WTC11 (cell line): ENCODE data around the gene HOMER3. TPM values are rescaled to one million over a fixed set of nuclear protein-coding genes. Genes with fewer than 3 reads are reported as not detected.

Experiments
- ATAC-seq: fragments of 200-7000 bp; cut with Tn5 transposase; 2 replicates; pipeline ENCODE4 v1.10.0; 2021; ENCODE audit warnings: mild to moderate bottlenecking, moderate library complexity
- CTCF ChIA-PET: fragments of 300-600 bp; sonication (Branson Sonifier 250); formaldehyde crosslinking; loops from one replicate; lab custom pipeline; 2021; ENCODE audit warnings: antibody characterized with exemption; lab: Charles Lee
- POLR2A ChIA-PET: fragments of 350-600 bp; sonication (Branson Sonifier 250); formaldehyde crosslinking; loops from one replicate; lab custom pipeline; 2021; ENCODE audit warnings: antibody characterized with exemption; lab: Charles Lee
- DNase-seq: peaks from one replicate; pipeline ENCODE4 v3.0.0; 2021; ENCODE audit warnings: low spot score
- H3K27ac Mint-ChIP-seq: 2 replicates; pipeline ENCODE4 v1.8.0; 2021; ENCODE audit warnings: mixed read lengths
- H3K27me3 Mint-ChIP-seq: 2 replicates; pipeline ENCODE4 v1.8.0; 2021; ENCODE audit warnings: low read depth, mild to moderate bottlenecking, moderate library complexity, mixed read lengths
- H3K36me3 Mint-ChIP-seq: 2 replicates; pipeline ENCODE4 v1.8.0; 2021; ENCODE audit warnings: mixed read lengths
- H3K4me1 Mint-ChIP-seq: 2 replicates; pipeline ENCODE4 v1.8.0; 2022; ENCODE audit warnings: mixed read lengths
- H3K4me3 Mint-ChIP-seq: 2 replicates; pipeline ENCODE4 v1.8.0; 2021; ENCODE audit warnings: mild to moderate bottlenecking, moderate library complexity, mixed read lengths
- H3K9me3 Mint-ChIP-seq: 2 replicates; pipeline ENCODE4 v1.8.0; 2021; ENCODE audit warnings: mixed read lengths
- ATF1 ChIP-seq: sonication (generic); formaldehyde crosslinking; IDR thresholded peaks from 2 replicates; pipeline ENCODE4 v1.8.1; 2023; ENCODE audit warnings: mild to moderate bottlenecking, moderate library complexity, missing genetic modification reagents
- E2F1 ChIP-seq: sonication (generic); formaldehyde crosslinking; IDR thresholded peaks from 2 replicates; pipeline ENCODE4 v1.8.0; 2022; ENCODE audit warnings: mild to moderate bottlenecking, missing genetic modification reagents
- ESRRA ChIP-seq: sonication (generic); formaldehyde crosslinking; IDR thresholded peaks from 2 replicates; pipeline ENCODE4 v1.8.1; 2022; ENCODE audit warnings: mild to moderate bottlenecking, missing genetic modification reagents, borderline replicate concordance
- ETV6 ChIP-seq: sonication (generic); formaldehyde crosslinking; IDR thresholded peaks from 2 replicates; pipeline ENCODE4 v1.8.1; 2022; ENCODE audit warnings: mild to moderate bottlenecking, missing genetic modification reagents
- FOXK1 ChIP-seq: sonication (generic); formaldehyde crosslinking; IDR thresholded peaks from 2 replicates; pipeline ENCODE4 v1.8.0; 2022; ENCODE audit warnings: mild to moderate bottlenecking, moderate library complexity, missing genetic modification reagents
- FOXP1 ChIP-seq: sonication (generic); formaldehyde crosslinking; IDR thresholded peaks from 2 replicates; pipeline ENCODE4 v1.8.0; 2022; ENCODE audit warnings: missing genetic modification reagents, mild to moderate bottlenecking, moderate library complexity, borderline replicate concordance
- GRHL2 ChIP-seq: fragments of 250-450 bp; sonication (Bioruptor Pico); IDR thresholded peaks from 2 replicates; pipeline ENCODE4 v1.8.0; 2022; ENCODE audit warnings: mild to moderate bottlenecking, moderate library complexity; ENCODE audit not compliant: insufficient replicate concordance, severe bottlenecking
- GTF2I ChIP-seq: fragments of 250-450 bp; sonication (Bioruptor Pico); conservative IDR thresholded peaks from 2 replicates; pipeline ENCODE4 v1.4.0; 2021; ENCODE audit warnings: mild to moderate bottlenecking
- IRF2 ChIP-seq: sonication (generic); formaldehyde crosslinking; IDR thresholded peaks from 2 replicates; pipeline ENCODE4 v1.8.0; 2022; ENCODE audit warnings: low read depth, missing genetic modification reagents, borderline replicate concordance
- JAZF1 ChIP-seq: fragments of 250-450 bp; sonication (Bioruptor Pico); IDR thresholded peaks from 2 replicates; pipeline ENCODE4 v1.9.0; 2021; ENCODE audit warnings: moderate library complexity, mild to moderate bottlenecking, inconsistent platforms
- KAT7 ChIP-seq: sonication (generic); formaldehyde crosslinking; IDR thresholded peaks from 2 replicates; pipeline ENCODE4 v1.8.1; 2023; ENCODE audit warnings: missing genetic modification reagents, mild to moderate bottlenecking, borderline replicate concordance
- MYBL2 ChIP-seq: sonication (generic); formaldehyde crosslinking; IDR thresholded peaks from 2 replicates; pipeline ENCODE4 v1.8.1; 2023; ENCODE audit warnings: mild to moderate bottlenecking, moderate library complexity, missing genetic modification reagents
- NFE2L1 ChIP-seq: sonication (generic); formaldehyde crosslinking; IDR thresholded peaks from 2 replicates; pipeline ENCODE4 v1.8.1; 2023; ENCODE audit warnings: missing genetic modification reagents
- NR2C2 ChIP-seq: sonication (generic); formaldehyde crosslinking; IDR thresholded peaks from 2 replicates; pipeline ENCODE4 v1.8.0; 2022; ENCODE audit warnings: mild to moderate bottlenecking, missing genetic modification reagents
- OVOL2 ChIP-seq: fragments of 250-450 bp; sonication (Bioruptor Pico); IDR thresholded peaks from 2 replicates; pipeline ENCODE4 v1.9.0; 2021; ENCODE audit warnings: mild to moderate bottlenecking, borderline replicate concordance
- SMAD3 ChIP-seq: sonication (generic); formaldehyde crosslinking; IDR thresholded peaks from 2 replicates; pipeline ENCODE4 v1.8.0; 2022; ENCODE audit warnings: missing genetic modification reagents, mild to moderate bottlenecking, borderline replicate concordance
- SMAD4 ChIP-seq: sonication (generic); formaldehyde crosslinking; IDR thresholded peaks from 2 replicates; pipeline ENCODE4 v1.8.0; 2022; ENCODE audit warnings: mild to moderate bottlenecking, missing genetic modification reagents
- SP1 ChIP-seq: sonication (generic); formaldehyde crosslinking; conservative IDR thresholded peaks from 2 replicates; pipeline ENCODE4 v1.8.1; 2022; ENCODE audit warnings: missing genetic modification reagents
- TEAD1 ChIP-seq: sonication (generic); formaldehyde crosslinking; IDR thresholded peaks from 2 replicates; pipeline ENCODE4 v1.8.0; 2022; ENCODE audit warnings: mild to moderate bottlenecking, missing genetic modification reagents
- USF2 ChIP-seq: sonication (generic); formaldehyde crosslinking; IDR thresholded peaks from 2 replicates; pipeline ENCODE4 v1.8.1; 2023; ENCODE audit warnings: mild to moderate bottlenecking, missing genetic modification reagents, moderate library complexity
- ZNF138 ChIP-seq: sonication (generic); formaldehyde crosslinking; conservative IDR thresholded peaks from 2 replicates; pipeline ENCODE4 v1.8.1; 2022; ENCODE audit warnings: mild to moderate bottlenecking, moderate library complexity, missing genetic modification reagents
- ZNF396 ChIP-seq: fragments of 250-450 bp; sonication (Bioruptor Pico); IDR thresholded peaks from 2 replicates; pipeline ENCODE4 v1.8.0; 2021; ENCODE audit warnings: mild to moderate bottlenecking, moderate library complexity, borderline replicate concordance
- total RNA-seq: library from RNA; stranded (reverse); gene quantifications from 3 replicates; pipeline ENCODE4 v1.2.3, GENCODE V29; 2021
- TF ChIP-seq, protein P1 (sequence below): sonication (generic); formaldehyde crosslinking; IDR thresholded peaks from 2 replicates; pipeline ENCODE4 v1.8.1; 2022; ENCODE audit warnings: missing genetic modification reagents, borderline replicate concordance
- TF ChIP-seq, protein P2 (sequence below): sonication (generic); formaldehyde crosslinking; IDR thresholded peaks from 2 replicates; pipeline ENCODE4 v1.8.1; 2022; ENCODE audit warnings: mild to moderate bottlenecking, moderate library complexity, missing genetic modification reagents
- TF ChIP-seq, protein P3 (sequence below): sonication (generic); formaldehyde crosslinking; IDR thresholded peaks from 2 replicates; pipeline ENCODE4 v1.8.0; 2023; ENCODE audit warnings: missing genetic modification reagents
- TF ChIP-seq, protein P4 (sequence below): fragments of 200-600 bp; IDR thresholded peaks from 2 replicates; pipeline ENCODE4 v1.8.0; 2022; ENCODE audit warnings: antibody characterized with exemption

Gene HOMER3
- total RNA-seq, 1 experiment from 2014 or later: 28.2 TPM

- ATAC-seq (no peak), DNase-seq (no peak)
- TF ChIP-seq NFE2L1 (CRISPR knock-in tag) (no peak), JAZF1 (no peak), KAT7 (CRISPR knock-in tag) (no peak), GRHL2 (CRISPR knock-in tag) (no peak), SP1 (CRISPR knock-in tag) (no peak), OVOL2 (no peak), ETV6 (CRISPR knock-in tag) (no peak), MYBL2 (CRISPR knock-in tag) (no peak), ZNF138 (CRISPR knock-in tag) (no peak), ATF1 (no peak)
- TF ChIP-seq, protein P1, sequence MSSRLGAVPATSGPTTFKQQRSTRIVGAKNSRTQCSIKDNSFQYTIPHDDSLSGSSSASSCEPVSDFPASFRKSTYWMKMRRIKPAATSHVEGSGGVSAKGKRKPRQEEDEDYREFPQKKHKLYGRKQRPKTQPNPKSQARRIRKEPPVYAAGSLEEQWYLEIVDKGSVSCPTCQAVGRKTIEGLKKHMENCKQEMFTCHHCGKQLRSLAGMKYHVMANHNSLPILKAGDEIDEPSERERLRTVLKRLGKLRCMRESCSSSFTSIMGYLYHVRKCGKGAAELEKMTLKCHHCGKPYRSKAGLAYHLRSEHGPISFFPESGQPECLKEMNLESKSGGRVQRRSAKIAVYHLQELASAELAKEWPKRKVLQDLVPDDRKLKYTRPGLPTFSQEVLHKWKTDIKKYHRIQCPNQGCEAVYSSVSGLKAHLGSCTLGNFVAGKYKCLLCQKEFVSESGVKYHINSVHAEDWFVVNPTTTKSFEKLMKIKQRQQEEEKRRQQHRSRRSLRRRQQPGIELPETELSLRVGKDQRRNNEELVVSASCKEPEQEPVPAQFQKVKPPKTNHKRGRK (CRISPR knock-in tag): no peak
- TF ChIP-seq, protein P2, sequence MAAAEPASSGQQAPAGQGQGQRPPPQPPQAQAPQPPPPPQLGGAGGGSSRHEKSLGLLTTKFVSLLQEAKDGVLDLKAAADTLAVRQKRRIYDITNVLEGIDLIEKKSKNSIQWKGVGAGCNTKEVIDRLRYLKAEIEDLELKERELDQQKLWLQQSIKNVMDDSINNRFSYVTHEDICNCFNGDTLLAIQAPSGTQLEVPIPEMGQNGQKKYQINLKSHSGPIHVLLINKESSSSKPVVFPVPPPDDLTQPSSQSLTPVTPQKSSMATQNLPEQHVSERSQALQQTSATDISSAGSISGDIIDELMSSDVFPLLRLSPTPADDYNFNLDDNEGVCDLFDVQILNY (CRISPR knock-in tag): no peak
- POLR2A ChIA-PET: no interaction called here
- H3K36me3 Mint-ChIP-seq: no peaks in the 10 kb centered on the region
- H3K4me1 Mint-ChIP-seq: peaks cover 7% of the 10 kb centered on the region; the same call in 1 of the 2 replicates
- CTCF ChIA-PET: interaction anchor here (1.2 to 1.8 kb wide), 2 partner anchors 13 to 21 kb away, joined by 4 to 8 read pairs; no protein-coding TSS in a partner anchor
- peaks cover 20% of the 10 kb centered on the region for H3K27me3 Mint-ChIP-seq
- no peak overlapping the region for H3K27ac Mint-ChIP-seq
- H3K4me3 Mint-ChIP-seq: no peak overlapping the region
- no peaks in the 10 kb centered on the region for H3K9me3 Mint-ChIP-seq
Measured at GRCh38 chr19:18982669-18983068, 41.7 kb upstream of the HOMER3 start.

GRCh38 chr19:18980432-18981020 lies 39.5 kb upstream of the HOMER3 start:
- no peak overlapping the region for H3K4me3 Mint-ChIP-seq
- 0 out of 2 replicates have a peak, but pooled peaks cover 2% of the 10 kb centered on the region for H3K4me1 Mint-ChIP-seq
- peaks cover 14% of the 10 kb centered on the region for H3K27me3 Mint-ChIP-seq
- POLR2A ChIA-PET: interaction anchor here (0.7 kb wide), 1 partner anchor 15 kb away, joined by 4 read pairs; no protein-coding TSS in a partner anchor
- no peak for TF ChIP-seq ZNF396
- no peak for TF ChIP-seq USF2
- no peak for TF ChIP-seq SMAD4 (CRISPR knock-in tag)
- TF ChIP-seq ATF1: no peak
- TF ChIP-seq TEAD1: no peak
- TF ChIP-seq FOXK1 (CRISPR knock-in tag): no peak
- TF ChIP-seq IRF2: no peak
- no peak for TF ChIP-seq ESRRA (CRISPR knock-in tag)
- TF ChIP-seq, protein P3, sequence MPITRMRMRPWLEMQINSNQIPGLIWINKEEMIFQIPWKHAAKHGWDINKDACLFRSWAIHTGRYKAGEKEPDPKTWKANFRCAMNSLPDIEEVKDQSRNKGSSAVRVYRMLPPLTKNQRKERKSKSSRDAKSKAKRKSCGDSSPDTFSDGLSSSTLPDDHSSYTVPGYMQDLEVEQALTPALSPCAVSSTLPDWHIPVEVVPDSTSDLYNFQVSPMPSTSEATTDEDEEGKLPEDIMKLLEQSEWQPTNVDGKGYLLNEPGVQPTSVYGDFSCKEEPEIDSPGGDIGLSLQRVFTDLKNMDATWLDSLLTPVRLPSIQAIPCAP (CRISPR knock-in tag): no peak
- no peak for TF ChIP-seq NR2C2
- no peak for TF ChIP-seq SMAD3
- no peak for TF ChIP-seq ZNF138 (CRISPR knock-in tag)
- no peak for TF ChIP-seq GRHL2 (CRISPR knock-in tag)
- TF ChIP-seq FOXP1 (CRISPR knock-in tag): no peak
- no peak for TF ChIP-seq E2F1 (CRISPR knock-in tag)
- no peak for TF ChIP-seq GTF2I (CRISPR knock-in tag)
- TF ChIP-seq, protein P4, sequence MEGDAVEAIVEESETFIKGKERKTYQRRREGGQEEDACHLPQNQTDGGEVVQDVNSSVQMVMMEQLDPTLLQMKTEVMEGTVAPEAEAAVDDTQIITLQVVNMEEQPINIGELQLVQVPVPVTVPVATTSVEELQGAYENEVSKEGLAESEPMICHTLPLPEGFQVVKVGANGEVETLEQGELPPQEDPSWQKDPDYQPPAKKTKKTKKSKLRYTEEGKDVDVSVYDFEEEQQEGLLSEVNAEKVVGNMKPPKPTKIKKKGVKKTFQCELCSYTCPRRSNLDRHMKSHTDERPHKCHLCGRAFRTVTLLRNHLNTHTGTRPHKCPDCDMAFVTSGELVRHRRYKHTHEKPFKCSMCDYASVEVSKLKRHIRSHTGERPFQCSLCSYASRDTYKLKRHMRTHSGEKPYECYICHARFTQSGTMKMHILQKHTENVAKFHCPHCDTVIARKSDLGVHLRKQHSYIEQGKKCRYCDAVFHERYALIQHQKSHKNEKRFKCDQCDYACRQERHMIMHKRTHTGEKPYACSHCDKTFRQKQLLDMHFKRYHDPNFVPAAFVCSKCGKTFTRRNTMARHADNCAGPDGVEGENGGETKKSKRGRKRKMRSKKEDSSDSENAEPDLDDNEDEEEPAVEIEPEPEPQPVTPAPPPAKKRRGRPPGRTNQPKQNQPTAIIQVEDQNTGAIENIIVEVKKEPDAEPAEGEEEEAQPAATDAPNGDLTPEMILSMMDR: no peak
- H3K36me3 Mint-ChIP-seq: no peaks in the 10 kb centered on the region
- ATAC-seq (no peak), DNase-seq (no peak)
- H3K9me3 Mint-ChIP-seq: no peaks in the 10 kb centered on the region
- CTCF ChIA-PET: no interaction called here
- no peak overlapping the region for H3K27ac Mint-ChIP-seq
